ENCODE measurements around the gene PKLR.
"Not testable (repeated sequence)": the region's sequence is repeated elsewhere in the genome, so short reads cannot be mapped to it uniquely, and the experiment has no call there.

PKLR gene

DNA sequence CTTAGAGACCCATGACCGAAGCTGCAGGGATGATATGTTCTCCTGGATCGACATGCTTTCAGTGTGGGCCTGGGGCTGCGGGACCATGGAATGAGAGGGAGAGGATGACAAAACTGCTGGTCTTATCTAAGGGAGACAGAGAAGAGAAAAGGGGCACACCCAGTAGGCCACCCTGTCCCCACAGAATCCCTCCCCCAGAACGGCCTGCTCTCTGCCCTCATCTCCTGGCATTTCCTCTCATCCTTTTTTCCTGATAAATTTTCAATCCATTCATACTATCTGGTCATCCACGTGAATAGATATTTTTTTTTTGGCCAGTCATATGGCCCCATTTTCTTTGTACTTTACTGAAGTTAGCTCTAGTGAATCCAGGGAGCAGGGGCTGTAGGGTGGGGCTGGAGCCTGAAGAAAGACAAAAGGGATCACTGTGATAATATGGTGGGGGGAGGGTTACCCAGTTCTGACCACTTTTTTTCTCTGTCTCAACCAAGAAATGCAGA, at the start of gene PKLR:
Gene PKLR (minus strand): TSS at position 97 of the 500 bp plus-strand sequence. CDS start 43 bp downstream, at position 54.
- DNase-seq, result no peak

DNA sequence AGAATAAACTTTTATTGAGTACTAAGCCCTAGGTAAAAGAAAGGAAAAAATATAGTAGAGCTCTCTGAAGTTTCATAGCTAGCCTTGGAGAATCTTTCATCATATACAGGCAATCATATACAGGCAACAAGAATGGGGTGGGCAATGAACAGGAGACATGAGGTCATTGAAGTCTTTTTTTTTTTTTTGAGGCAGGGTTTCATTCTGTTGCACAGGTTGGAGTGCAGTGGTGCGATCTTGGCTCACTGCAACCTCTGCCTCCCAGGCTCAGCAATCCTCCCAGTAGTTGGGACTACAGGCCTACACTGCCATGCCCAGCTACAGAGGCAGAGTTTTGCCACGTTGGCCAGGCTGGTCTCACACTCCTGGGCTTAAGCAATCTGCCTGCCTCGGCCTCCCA, 41.6 kb upstream of the PKLR start:
- DNase-seq, result no peak

DNA sequence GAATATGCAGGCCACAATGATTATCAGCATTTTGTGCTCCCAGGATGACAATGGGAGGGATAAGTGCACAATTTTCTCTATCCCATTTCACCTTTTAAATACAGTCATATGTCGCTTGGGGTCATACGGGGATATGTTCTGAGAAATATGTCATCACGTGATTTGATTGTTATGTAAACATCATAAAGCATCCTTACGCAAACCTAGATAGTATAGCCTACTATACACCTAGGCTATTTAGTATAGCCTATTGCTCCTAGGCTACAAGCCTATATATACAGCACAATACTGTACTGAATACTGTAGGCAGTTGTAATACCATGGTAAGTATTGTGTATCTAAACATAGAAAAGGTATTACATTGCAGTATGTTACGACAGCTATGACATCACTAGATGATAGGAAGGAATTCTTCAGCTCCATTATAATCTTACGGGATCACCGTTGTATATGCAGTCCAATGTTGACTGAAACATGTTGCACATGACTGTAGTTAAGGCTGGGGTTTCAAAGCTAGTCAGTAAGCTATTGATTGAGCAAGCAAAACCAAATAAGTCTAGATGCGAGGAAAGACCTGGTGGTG, 38.4 kb upstream of the PKLR start:
- no peak for DNase-seq

DNA sequence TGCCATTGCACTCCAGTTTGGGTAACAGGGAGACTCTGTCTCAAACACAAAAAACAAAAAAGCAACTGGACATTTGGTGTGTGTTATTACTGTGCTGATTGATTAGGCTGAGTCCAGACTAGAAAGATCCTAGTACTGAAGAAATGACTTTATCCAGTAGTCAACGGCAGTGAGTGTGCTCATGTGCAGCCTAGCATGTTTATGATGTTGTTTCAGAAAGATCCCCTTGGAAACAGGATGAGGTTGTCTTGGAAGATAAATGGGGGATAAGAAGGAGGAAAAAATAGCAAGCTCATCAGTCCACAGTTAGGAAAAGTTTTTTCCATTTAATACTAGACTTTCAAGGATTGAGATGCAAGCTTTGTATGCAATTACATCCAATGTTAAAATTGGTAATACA, 33.7 kb upstream of the PKLR start:
- no peak for DNase-seq

DNA sequence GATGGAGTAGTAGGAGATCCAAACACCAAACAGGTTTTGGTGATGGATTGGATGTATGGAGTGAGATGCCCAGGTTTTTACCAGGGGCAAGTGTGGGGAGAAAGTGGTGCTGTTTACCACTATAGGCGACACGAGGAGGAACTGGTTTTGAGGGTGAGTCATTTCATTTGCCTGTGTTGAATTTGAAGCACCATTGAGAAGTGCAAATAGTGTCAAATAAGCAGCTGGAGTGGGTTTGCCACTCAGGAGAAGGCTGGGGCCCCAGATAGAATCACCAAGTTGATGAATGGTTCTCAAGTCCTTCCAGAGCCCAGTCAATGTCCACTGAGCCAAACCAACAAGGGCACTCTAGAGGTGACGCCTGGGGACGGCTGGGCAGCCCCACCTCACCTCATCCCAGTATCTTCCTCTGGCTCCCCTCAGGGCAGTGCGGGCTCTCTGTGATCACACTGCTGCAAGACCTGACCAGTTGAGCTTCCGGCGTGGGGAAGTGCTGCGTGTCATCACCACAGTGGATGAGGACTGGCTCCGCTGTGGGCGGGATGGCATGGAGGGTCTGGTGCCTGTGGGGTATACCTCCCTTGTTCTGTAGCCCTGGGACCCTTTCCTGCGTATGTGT, 28.9 kb upstream of the PKLR start:
- no peak for DNase-seq

GRCh38 chr1:155328856-155329255, 27.6 kb upstream of the PKLR start:
- DNase-seq, result not testable (repeated sequence)

GRCh38 chr1:155327981-155328380, 26.7 kb upstream of the PKLR start:
- no peak for DNase-seq

GRCh38 chr1:155326631-155327037, 25.4 kb upstream of the PKLR start:
- DNase-seq, result no peak

DNA sequence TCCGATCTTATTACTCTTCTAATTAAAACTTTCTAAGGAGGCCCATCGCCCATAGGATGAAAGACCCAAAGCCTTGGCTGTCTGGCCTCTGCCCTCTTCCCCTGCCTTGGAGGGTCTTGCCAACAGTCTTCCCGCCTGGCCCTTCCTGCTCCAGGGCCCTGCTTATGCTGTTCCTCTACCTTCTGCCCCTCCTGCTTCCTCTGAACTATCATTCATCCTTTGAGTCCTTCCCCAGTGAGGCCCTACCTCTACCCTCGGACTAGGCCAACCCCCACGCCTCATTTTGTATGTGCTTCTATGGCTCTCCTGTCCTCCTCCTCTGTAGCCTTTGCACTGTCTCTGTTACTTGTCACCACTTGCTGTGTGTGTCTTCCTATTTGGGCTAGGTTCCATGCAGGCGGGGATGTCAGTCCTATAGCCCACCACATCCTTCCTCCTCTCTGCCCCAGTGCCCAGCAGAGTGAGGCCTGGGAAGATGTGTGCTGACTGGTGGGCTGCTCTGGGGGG, 24.8 kb upstream of the PKLR start:
- no peak for DNase-seq

DNA sequence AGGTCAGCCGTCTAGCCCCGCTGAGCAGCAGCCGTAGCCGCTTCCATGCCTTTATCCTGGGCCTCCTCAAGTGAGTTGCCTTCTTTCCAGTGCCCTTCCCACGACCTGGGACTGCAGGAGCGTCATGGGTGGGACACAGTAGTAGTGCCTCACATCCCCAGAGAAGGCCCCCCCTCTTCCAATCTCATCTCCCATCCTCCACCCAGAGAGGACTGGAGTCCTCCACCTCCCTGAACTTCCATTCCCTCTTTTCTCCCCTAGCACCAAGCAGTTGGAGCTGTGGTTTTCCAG, 24.3 kb upstream of the PKLR start:
- no peak for DNase-seq

DNA sequence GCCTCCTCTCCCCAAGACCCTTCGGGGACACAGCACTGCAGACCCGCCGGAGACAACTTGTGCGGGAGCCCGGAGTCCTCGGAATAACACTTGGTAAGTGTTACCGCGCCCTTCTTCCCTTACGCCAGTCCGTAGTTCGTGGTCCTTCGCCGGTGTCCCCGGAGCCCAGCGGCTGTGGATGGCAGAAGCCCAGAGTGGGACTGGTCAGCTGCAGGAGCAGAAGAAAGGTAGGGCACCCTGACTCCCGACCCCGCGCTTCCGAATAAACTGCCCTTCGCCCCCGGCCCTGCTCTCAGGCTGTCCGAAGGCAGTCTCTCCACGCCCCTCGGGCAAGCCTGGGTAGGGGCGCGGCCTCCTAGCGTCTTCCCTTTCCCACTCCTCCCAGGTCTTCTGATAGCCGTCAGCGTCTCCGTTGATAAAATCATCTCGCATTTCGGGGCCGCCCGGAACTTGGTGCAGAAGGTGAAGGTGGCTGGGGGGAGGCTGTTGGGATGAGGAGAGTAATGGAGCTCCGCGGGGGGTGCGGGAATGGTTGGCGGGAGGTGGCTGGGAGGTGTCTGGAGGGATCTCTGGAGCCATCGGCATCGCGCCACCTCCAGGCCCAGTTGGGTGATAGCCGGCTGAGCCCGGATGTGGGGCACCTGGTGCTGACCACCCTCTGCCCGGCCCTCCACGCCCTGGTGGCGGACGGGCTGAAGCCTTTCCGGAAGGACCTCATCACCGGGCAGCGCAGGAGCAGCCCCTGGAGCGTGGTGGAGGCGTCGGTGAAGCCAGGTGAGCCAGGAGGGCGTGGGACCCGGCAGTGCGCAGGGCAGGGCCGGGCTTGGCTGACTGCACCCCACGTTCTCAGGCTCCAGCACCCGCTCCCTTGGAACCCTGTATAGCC, 23.7 kb upstream of the PKLR start:
- peak; percentile 19 for DNase-seq

DNA sequence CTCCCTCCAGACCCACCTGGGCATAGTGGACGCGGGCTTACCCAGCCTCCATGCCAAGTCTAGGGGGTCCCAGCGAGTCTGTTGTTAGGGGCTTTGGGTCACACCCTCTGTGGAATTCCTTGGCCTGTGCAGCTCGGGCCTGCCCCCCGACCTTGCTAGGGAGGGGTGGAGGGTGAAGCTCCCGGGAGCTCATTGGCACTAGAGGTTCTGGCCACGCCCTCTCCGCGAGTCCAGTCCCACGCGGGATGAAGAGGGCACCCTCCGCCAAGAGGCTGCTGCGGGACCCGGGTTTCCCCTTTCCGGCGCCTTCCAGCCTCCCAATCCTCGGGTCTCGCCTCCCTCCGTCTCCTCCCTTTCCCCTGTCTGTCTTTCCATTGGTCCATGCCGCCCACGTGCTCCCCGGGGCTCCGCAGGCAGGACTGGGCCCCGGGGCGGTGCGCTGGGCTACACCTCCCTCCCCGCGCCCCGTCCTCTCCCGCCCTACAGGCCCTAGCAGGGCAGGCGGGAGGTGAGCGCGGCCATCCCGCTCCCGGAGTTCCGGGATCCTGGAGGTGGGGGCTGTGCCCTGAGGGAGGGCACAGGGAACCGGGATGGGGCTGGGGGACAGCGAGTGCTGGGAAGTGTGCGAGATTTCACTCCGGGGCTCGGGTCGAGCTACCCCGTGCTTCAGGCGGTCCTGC, 22.9 kb upstream of the PKLR start:
- DNase-seq, result peak; percentile 96

GRCh38 chr1:155323729-155324036, 22.4 kb upstream of the PKLR start:
- DNase-seq, result peak; percentile 85

DNA sequence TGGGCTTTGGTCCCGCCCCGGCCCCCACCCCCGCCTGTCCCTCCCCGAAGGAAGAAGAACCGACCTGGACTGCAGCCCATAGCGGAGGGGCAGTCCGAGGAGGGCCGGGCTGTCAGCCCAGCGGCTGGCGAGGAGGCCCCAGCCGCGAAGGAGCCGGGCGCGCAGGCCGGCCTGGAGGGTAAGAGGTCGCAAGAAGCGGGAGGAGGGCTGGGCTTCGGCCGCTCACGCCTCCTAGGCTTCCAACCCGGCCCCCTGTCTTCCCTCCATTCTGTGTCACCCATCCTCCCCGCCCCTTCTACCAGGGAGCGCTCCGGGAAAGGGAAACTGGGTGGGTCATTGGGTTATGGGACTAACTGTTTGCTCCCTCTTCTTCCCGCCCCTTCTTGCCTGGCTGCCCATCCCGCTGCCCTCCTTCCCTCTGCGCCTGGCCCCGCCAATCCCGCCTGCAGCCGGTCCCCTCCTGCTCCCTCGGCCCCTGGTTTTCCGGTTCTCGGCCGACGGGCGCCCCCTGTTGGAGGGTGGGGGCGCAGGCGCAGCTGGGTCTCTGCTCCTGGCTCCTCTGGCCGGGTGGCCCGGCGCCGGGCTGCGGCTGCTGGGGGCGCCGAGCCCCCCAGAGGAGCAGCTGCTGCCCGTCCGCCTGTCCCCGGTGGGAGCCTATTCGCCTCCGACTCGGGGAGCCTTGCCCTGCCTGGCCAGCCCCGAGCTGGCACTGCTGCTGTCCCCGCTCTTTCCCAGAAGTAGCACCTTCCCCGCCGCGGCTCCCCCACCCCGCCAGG, 21.9 kb upstream of the PKLR start:
- peak; percentile 85 for DNase-seq

- DNase-seq, result no peak
Observed at GRCh38 chr1:155322571-155322952, 21.3 kb upstream of the PKLR start.

DNA sequence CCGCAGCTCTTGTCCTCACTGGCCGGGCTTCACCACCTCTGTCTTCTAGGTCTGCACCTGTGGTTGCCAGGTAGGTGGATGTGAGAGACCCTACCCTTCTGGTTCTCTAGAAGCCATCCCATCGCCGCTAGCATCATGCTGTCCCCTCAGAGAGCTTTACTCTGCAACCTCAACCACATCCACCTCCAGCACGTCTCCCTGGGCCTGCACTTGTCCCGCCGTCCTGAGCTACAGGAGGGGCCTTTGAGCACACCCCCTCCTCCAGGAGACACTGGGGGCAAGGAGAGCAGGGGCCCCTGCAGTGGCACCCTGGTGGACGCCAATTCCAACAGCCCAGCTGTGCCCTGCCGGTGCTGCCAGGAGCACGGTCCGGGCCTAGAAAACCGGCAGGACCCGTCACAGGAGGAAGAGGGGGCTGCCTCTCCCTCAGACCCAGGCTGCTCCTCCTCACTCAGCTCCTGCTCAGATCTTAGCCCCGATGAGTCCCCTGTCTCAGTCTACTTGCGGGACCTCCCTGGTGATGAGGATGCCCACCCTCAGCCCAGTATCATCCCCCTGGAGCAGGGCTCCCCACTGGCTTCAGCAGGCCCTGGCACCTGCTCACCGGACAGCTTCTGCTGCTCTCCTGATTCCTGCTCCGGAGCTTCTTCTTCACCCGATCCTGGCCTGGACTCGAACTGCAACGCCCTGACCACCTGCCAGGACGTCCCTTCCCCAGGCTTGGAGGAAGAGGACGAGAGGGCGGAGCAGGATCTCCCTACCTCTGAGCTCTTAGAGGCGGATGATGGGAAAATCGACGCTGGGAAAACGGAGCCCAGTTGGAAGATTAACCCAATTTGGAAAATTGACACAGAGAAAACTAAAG, 20.6 kb upstream of the PKLR start:
- no peak for DNase-seq

- DNase-seq, result no peak
Observed at GRCh38 chr1:155320661-155321617, 19.7 kb upstream of the PKLR start, which contains the start of gene RUSC1. Gene RUSC1 (plus strand): TSS chr1:155320894. CDS start chr1:155321774, 880 bp downstream.

DNA sequence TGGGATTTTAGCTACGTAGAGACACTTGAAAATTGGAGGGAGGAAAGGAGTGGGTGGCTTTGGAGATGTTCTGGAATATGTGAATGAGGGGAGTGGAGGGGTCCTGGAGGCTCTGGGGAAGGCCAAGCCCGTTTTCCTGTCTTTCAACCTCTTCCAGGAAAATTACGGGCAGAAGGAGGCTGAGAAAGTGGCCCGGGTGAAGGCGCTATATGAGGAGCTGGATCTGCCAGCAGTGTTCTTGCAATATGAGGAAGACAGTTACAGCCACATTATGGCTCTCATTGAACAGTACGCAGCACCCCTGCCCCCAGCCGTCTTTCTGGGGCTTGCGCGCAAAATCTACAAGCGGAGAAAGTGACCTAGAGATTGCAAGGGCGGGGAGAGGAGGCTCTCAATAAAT, 19.0 kb upstream of the PKLR start:
- DNase-seq, result no peak

- no peak for DNase-seq
Observed at GRCh38 chr1:155319536-155319935, 18.3 kb upstream of the PKLR start.

DNA sequence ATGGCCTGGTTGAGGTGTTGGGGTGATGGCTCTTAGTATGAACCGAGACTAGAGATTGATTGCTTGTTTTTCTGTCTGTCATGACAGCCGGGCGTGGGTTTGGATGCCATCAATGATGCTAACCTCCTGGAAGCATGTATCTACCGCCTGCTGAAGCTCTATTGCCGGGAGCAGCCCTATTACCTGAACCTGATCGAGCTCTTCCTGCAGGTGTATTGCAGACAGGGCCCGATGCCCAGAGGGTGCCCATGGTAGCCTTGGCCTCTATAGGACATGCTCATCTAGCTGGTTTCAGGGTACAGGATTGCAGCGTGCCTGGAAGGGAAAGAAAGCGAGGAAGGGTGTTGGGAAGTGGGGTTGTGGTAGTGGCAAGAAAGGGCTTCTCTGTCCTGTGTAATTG, 16.8 kb upstream of the PKLR start:
- no peak for DNase-seq
